ENCODE measurements around the gene TDRD1.

- no peak for TF ChIP-seq POLR2A (IDR thresholded peaks at IDR 0.05)
- TF ChIP-seq, protein P1, sequence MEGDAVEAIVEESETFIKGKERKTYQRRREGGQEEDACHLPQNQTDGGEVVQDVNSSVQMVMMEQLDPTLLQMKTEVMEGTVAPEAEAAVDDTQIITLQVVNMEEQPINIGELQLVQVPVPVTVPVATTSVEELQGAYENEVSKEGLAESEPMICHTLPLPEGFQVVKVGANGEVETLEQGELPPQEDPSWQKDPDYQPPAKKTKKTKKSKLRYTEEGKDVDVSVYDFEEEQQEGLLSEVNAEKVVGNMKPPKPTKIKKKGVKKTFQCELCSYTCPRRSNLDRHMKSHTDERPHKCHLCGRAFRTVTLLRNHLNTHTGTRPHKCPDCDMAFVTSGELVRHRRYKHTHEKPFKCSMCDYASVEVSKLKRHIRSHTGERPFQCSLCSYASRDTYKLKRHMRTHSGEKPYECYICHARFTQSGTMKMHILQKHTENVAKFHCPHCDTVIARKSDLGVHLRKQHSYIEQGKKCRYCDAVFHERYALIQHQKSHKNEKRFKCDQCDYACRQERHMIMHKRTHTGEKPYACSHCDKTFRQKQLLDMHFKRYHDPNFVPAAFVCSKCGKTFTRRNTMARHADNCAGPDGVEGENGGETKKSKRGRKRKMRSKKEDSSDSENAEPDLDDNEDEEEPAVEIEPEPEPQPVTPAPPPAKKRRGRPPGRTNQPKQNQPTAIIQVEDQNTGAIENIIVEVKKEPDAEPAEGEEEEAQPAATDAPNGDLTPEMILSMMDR (IDR thresholded peaks at IDR 0.05) = no peak
Observed at GRCh38 chr10:114272696-114273095, 93.5 kb downstream of the TDRD1 start.

All from esophagus squamous epithelium (tissue), 4 donors.